NCI-H1417 (cell line): Measurements from ENCODE around the gene MYO5A.
"Not testable (repeated sequence)": the region's sequence is repeated elsewhere in the genome, so short reads cannot be mapped to it uniquely, and the experiment has no call there.

Experiments
- DNase-seq, 3 experiments: peaks; one replicate each; lab custom pipeline; 2025; lab: John Stamatoyannopoulos, UW

MYO5A gene

GRCh38 chr15:52463638-52464037, 65.0 kb downstream of the MYO5A start:
- DNase-seq, result no peak

GRCh38 chr15:52462806-52463360, 65.8 kb downstream of the MYO5A start:
- DNase-seq, result no peak

GRCh38 chr15:52459701-52460100, 69.0 kb downstream of the MYO5A start:
- DNase-seq, result not testable (repeated sequence)

- not testable (repeated sequence) for DNase-seq
Observed at GRCh38 chr15:52459265-52459664, 69.4 kb downstream of the MYO5A start.

GRCh38 chr15:52448011-52448890, 80.4 kb downstream of the MYO5A start:
- no peak for DNase-seq

- DNase-seq, result no peak
Observed at GRCh38 chr15:52445954-52446353, 82.7 kb downstream of the MYO5A start.

DNA sequence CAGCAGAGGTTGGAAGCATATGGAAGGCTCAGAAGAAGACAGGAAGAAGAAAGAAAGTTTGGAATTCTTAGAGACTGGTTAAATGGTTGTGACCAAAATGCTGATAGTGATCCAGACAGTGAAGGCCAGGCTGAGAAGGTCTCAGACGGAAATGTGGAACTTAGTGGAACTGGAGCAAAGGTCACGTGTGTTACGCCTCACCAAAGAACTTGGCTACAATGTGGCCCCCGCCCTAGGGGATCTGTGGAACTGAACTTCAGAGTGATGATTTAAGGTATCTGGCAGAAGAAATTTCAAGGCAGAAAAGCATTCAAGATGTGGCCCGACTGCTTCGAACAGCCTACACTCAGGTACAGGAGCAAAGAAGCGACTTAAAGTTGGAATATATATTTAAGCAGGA, 83.1 kb downstream of the MYO5A start:
- DNase-seq, result no peak

DNA sequence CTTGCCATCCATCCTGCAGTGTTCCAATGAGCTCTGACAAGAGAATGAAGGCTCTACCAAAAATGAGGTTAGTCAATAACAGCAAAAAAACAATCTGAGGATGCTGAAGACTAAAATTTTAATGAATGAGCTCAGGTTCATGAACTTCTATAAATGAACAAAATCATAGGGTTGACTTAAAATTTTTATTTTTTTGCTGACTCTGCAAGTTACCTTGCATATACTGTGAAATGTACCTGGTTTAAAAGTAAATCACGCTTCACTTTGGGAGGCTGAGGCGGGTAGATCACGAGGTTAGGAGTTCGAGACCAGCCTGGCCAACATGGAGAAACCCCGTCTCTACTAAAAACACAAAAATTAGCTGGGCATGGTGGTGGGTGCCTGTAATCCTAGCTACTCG, 85.5 kb downstream of the MYO5A start:
- DNase-seq, result not testable (repeated sequence)

- DNase-seq, result no peak
Observed at GRCh38 chr15:52441841-52442240, 86.8 kb downstream of the MYO5A start.

GRCh38 chr15:52440946-52441345, 87.7 kb downstream of the MYO5A start:
- no peak for DNase-seq

DNA sequence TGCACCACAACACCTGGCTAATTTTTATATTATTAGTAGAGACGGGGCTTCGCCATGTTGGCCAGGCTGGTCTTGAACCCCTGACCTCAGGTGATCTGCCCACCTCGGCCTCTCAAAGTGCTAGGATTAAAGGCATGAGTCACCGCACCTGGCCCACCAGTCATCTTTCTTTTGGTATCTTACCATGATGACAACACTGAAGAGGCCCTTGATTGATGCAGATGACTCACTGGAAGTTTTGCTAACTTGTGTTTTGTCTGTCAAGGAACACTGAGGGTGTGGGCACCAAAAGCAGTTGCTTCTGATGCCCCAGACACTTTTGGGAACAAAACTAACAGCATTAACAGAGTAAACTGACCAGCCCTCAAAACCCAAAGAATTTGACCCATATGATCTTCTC, 88.3 kb downstream of the MYO5A start:
- DNase-seq, result no peak

DNA sequence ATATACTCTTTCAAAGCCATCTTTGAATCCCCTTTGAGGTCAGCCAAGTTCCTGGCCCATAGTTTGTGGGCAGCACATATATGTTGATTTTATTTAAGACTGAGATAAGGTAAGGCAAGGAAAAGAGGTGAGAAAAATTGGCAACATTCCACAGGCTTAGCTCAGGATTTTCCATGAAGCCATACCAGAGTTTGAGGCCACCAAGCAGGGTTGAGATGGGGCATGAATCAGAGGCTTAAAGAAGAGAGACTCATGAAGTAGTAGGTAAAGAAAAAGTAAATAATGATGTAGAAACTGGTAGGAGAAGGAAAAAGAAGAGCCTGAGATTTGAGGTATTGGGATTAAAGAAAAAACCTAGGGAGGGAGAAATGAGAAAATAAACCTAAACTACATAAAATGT, 89.2 kb downstream of the MYO5A start:
- DNase-seq, result no peak

DNA sequence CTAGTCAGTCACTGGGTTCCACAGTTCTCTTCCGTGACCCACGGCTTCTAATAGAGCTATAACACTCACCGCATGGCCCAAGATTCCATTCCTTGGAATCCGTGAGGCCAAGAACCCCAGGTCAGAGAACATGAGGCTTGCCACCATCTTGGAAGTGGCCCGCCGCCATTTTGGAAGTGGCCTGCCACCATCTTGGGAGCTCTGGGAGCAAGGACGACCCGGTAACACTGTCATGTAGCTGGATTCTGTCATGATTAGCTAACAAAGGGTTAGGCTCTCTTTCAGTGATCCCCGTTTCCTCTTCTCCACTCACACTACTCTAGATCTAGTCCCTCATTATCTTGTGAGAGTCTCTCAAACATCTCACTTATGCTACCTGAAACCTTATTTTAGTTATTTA, 89.6 kb downstream of the MYO5A start:
- not testable (repeated sequence) for DNase-seq

- DNase-seq, result no peak
Observed at GRCh38 chr15:52438047-52438446, 90.6 kb downstream of the MYO5A start.

GRCh38 chr15:52437646-52438045, 91.0 kb downstream of the MYO5A start:
- no peak for DNase-seq

DNA sequence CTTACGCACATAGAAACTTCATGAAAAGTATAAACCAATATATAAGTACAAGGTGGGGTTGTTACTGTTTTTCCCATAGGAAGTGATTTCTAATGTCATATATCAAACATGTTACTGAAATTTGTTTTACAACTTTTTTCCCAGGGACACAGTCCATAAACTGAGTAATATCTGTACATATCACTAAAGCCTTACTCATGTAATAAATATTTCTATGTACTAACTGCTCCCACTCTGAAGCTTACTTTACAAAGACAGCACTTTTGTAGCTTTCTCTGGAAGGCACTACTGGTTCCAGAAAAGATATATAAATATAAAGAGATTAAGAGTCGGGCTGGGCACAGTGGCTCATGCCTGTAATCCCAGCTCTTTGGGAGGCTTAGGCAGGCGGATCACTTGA, 91.7 kb downstream of the MYO5A start:
- DNase-seq, result no peak

- DNase-seq, result no peak
Observed at GRCh38 chr15:52434885-52435284, 93.8 kb downstream of the MYO5A start.

DNA sequence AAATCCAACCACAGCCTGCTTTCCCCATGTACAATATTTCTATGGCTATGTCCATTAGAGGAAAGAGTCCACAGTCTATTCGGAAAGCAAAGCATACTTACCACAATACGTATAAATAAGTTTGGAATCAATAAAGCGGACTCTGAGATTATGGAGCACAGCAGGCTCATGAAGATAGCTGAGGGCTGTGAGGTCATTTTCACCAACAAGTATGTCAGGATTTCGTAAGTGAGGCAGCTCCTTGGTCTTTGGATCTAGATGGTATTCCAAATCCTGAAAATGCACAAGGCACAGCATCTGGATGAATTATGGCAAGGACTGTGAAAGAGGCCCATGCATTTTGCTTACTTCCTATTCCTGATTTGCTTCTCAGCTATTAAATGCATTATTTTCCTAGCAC, 100.4 kb downstream of the MYO5A start:
- no peak for DNase-seq

DNA sequence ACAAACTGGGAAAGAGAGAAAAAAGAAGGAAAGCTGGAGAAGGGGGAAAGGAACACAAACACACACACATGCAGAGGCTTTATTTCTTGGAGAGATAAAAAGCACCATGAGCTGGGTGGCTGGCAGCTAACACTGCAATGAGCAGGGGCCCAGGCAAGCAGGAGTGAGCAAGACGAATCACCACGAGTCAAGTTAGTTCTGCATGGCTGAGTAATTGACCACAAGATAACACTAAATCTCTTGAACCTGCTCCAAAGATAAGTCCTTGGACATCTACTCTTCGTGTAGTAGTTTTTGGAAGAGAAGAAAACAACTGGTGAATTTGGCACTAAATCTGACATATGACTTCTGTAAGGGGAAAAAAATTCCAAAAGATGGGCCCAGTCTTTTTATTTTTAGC, 100.9 kb downstream of the MYO5A start:
- DNase-seq, result peak in 1 of 3 experiments; percentile 6

GRCh38 chr15:52424856-52425431, 103.7 kb downstream of the MYO5A start:
- DNase-seq, result no peak

DNA sequence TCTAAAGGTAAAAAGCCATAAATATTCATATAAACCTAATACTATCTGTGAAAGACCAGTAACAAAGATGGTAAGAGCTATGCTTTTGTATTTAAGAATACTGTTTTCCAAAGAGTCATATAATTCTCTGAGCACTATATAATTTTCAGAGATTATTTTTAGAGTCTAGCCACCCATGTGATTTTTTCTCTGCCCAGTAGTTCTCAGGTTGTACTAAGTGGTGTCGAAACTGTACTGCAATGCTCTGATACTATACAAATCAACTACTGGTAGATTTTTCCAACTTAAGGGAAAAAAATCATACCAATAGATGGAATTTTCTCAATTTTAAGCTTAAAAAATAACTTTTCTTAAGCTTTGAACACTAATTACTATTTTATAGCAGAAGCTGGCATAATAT, 104.8 kb downstream of the MYO5A start:
- DNase-seq, result peak in 1 of 3 experiments; percentile 3

DNA sequence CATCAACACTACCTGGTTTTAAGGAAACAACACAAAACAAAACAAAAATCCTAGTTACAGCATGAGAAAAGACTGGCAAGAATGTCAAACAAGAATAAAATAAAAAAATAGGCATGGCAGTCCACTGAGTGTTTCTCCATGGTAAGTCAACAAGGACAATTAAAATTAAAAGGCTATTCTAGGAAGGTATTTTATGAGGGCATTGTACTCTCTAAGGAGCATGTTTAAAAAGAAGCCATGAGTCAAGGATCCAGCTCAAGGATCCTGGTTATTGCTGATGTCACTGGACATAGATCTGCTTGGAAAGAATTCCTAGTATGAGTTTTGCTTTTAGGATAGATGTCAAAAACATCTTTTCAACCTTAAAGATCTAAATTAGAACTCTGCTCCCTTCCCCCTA, 106.7 kb downstream of the MYO5A start:
- DNase-seq, result no peak

GRCh38 chr15:52421029-52421428, 107.7 kb downstream of the MYO5A start:
- DNase-seq, result no peak
